Progenitor cell of endocrine pancreas (in vitro differentiated cells): ENCODE measurements around the gene GRK5. TPM values are rescaled to one million over a fixed set of nuclear protein-coding genes. Genes with fewer than 3 reads are reported as not detected.

ENCODE experiments used
- DNase-seq: peaks from one replicate; pipeline ENCODE4 v3.0.0; 2021; ENCODE audit warnings: low spot score; ENCODE audit not compliant: unreplicated experiment
- H3K27ac Mint-ChIP-seq: 2 replicates; pipeline ENCODE4 v1.8.0; 2021; ENCODE audit warnings: mild to moderate bottlenecking, moderate library complexity, mixed read lengths
- H3K27me3 Mint-ChIP-seq: 2 replicates; pipeline ENCODE4 v1.8.0; 2021; ENCODE audit warnings: mixed read lengths
- H3K36me3 Mint-ChIP-seq: 2 replicates; pipeline ENCODE4 v1.8.0; 2022; ENCODE audit warnings: mixed read lengths; ENCODE audit not compliant: insufficient read depth
- H3K4me1 Mint-ChIP-seq: 2 replicates; pipeline ENCODE4 v1.8.0; 2021; ENCODE audit warnings: low read depth, mixed read lengths
- H3K4me3 Mint-ChIP-seq: 2 replicates; pipeline ENCODE4 v1.8.0; 2021; ENCODE audit warnings: low read depth, mild to moderate bottlenecking, moderate library complexity, mixed read lengths
- H3K9me3 Mint-ChIP-seq: 2 replicates; pipeline ENCODE4 v1.8.0; 2021; ENCODE audit warnings: low read depth, mixed read lengths
- CTCF ChIP-seq: fragments of 200-600 bp; sonication (generic); IDR thresholded peaks from one replicate; pipeline ENCODE4 v1.5.0; 2021; ENCODE audit warnings: antibody characterized with exemption, mild to moderate bottlenecking; ENCODE audit not compliant: unreplicated experiment
- total RNA-seq: library from RNA; stranded (reverse); gene quantifications from 2 replicates; pipeline ENCODE4 v1.2.1, GENCODE V29; 2021

The GRK5 gene
- total RNA-seq, 1 donor from 2014 or later: 21.6 TPM

GRCh38 chr10:119292968-119293760 lies 85.8 kb downstream of the GRK5 start:
- no peak overlapping the region for H3K27ac Mint-ChIP-seq
- no peak for TF ChIP-seq CTCF
- H3K9me3 Mint-ChIP-seq: peaks cover 6% of the 10 kb centered on the region
- H3K36me3 Mint-ChIP-seq: peaks cover 3% of the 10 kb centered on the region
- no peaks in the 10 kb centered on the region for H3K27me3 Mint-ChIP-seq
- DNase-seq: no peak
- H3K4me3 Mint-ChIP-seq: no peak overlapping the region
- H3K4me1 Mint-ChIP-seq: peaks cover 22% of the 10 kb centered on the region

GRCh38 chr10:119296703-119297102 lies 89.3 kb downstream of the GRK5 start:
- H3K27ac Mint-ChIP-seq: no peak overlapping the region
- H3K9me3 Mint-ChIP-seq: peaks cover 6% of the 10 kb centered on the region
- DNase-seq: no peak
- H3K27me3 Mint-ChIP-seq: no peaks in the 10 kb centered on the region
- peaks cover 5% of the 10 kb centered on the region for H3K36me3 Mint-ChIP-seq
- no peak for TF ChIP-seq CTCF
- peaks cover 10% of the 10 kb centered on the region for H3K4me1 Mint-ChIP-seq
- no peak overlapping the region for H3K4me3 Mint-ChIP-seq

- Mint-ChIP-seq H3K9me3 (peaks cover 6% of the 10 kb centered on the region), H3K36me3 (peaks cover 5% of the 10 kb centered on the region), H3K4me1 (peaks cover 16% of the 10 kb centered on the region), H3K27ac (no peak overlapping the region), H3K4me3 (no peak overlapping the region), H3K27me3 (no peaks in the 10 kb centered on the region)
- no peak for DNase-seq
- no peak for TF ChIP-seq CTCF
These were observed 90.0 kb downstream of the GRK5 start for GRCh38 chr10:119297207-119297968.

- peaks cover 26% of the 10 kb centered on the region for H3K4me1 Mint-ChIP-seq
- no peak for TF ChIP-seq CTCF
- H3K9me3 Mint-ChIP-seq: peaks cover 6% of the 10 kb centered on the region
- no peak overlapping the region for H3K27ac Mint-ChIP-seq
- no peak for DNase-seq
- peaks cover 5% of the 10 kb centered on the region for H3K36me3 Mint-ChIP-seq
- no peaks in the 10 kb centered on the region for H3K27me3 Mint-ChIP-seq
- H3K4me3 Mint-ChIP-seq: no peak overlapping the region
These were observed 91.4 kb downstream of the GRK5 start for GRCh38 chr10:119298810-119299209.

GRCh38 chr10:119299531-119299930 lies 92.2 kb downstream of the GRK5 start:
- no peaks in the 10 kb centered on the region for H3K27me3 Mint-ChIP-seq
- TF ChIP-seq CTCF: no peak
- no peak for DNase-seq
- H3K4me1 Mint-ChIP-seq: peaks cover 29% of the 10 kb centered on the region
- no peak overlapping the region for H3K4me3 Mint-ChIP-seq
- H3K27ac Mint-ChIP-seq: peak overlapping the region; percentile 29
- peaks cover 6% of the 10 kb centered on the region for H3K9me3 Mint-ChIP-seq
- peaks cover 5% of the 10 kb centered on the region for H3K36me3 Mint-ChIP-seq
